GM12875 (cell line): ENCODE data around the gene CERK.

Source experiments
- H3K4me3 ChIP-seq: one replicate; pipeline ENCODE4 v1.5.1; 2011; ENCODE audit warnings: low read depth, low read length, control low read depth
- TF ChIP-seq, protein P1 (sequence below): IDR thresholded peaks from 2 replicates; pipeline ENCODE4 v1.5.1; 2011; ENCODE audit warnings: low read depth, mild to moderate bottlenecking, control low read depth, inconsistent platforms, low read length, moderate library complexity, borderline replicate concordance; ENCODE audit not compliant: insufficient read depth

The CERK gene

DNA sequence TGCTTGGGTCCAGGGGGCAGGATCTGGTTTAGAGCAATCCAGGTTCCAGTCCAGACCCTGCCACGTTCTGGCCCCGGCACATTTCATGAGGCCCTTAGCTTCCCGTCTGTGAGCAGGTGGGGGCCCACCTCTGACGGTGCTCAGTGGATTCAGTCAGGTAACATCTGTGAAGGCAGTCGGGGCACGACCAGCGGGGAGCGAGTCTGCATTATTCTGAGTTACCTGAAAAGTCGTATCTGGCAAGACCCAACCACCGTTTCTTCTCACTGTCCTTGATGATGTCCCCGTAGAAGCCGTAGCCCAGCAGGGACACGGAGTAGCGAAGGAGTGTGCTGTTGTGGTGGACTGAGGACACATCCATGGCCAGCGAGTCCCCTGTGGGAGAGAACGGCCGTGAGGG lies 39.0 kb downstream of the CERK start:
- TF ChIP-seq, protein P1, sequence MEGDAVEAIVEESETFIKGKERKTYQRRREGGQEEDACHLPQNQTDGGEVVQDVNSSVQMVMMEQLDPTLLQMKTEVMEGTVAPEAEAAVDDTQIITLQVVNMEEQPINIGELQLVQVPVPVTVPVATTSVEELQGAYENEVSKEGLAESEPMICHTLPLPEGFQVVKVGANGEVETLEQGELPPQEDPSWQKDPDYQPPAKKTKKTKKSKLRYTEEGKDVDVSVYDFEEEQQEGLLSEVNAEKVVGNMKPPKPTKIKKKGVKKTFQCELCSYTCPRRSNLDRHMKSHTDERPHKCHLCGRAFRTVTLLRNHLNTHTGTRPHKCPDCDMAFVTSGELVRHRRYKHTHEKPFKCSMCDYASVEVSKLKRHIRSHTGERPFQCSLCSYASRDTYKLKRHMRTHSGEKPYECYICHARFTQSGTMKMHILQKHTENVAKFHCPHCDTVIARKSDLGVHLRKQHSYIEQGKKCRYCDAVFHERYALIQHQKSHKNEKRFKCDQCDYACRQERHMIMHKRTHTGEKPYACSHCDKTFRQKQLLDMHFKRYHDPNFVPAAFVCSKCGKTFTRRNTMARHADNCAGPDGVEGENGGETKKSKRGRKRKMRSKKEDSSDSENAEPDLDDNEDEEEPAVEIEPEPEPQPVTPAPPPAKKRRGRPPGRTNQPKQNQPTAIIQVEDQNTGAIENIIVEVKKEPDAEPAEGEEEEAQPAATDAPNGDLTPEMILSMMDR = no peak

DNA sequence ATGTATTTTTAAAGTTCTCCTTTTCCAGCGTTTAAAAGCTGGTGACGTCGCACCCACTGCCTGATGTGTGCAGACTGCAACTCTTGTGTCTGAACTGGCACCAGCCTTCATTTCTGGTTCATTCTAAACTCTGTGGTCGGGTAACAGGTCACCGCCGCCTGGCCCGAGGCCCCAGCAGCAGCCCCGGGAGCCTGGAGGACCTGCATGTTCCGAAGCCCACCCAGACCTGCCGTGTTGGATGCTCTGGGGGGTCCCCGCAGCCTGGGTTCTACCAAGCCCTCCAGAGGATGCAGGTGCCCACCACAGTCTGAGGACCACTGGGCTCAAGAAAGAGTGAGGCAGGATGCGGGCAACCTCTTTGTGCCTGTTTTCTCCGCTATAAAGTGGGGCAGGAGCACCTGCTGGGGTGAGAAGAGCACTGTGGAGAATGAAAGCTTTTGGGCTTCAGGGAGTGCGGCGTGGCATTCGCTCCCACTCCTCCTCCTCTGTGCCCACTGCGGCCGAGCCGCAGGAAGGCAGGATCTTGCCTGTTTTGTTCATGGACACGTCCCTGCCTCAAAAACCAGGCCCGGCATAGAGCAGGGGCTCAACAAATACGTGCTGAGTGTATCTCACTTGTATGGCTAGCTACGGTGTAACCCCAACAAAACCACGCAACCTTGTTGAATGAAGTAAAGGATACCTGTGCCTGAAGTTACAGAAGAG lies 40.1 kb downstream of the CERK start:
- TF ChIP-seq, protein P1 = no peak
- no peak overlapping the region for H3K4me3 ChIP-seq

More for the DNA sequence above, 39.0 kb downstream of the CERK start:
- H3K4me3 ChIP-seq = no peak overlapping the region

DNA sequence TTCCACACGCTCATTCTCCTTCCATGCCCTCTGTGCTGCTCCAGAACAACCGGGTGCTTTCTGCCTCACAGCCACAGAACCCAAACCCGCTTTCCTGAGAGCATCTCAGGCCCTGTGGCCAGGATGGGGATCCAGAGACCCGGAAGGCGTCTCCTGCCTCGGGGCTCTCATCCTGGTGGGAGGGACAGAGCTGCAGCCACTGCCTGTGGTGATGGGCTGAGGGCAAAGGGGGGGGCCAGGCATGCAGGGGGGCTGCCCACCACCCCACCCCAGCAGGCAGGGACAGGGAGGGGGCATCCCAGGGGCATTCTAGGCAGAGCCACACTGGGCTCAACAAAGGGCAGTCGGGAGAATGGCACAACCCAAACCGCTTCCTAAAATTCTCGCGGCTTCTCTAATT lies 41.4 kb downstream of the CERK start:
- no peak overlapping the region for H3K4me3 ChIP-seq

DNA sequence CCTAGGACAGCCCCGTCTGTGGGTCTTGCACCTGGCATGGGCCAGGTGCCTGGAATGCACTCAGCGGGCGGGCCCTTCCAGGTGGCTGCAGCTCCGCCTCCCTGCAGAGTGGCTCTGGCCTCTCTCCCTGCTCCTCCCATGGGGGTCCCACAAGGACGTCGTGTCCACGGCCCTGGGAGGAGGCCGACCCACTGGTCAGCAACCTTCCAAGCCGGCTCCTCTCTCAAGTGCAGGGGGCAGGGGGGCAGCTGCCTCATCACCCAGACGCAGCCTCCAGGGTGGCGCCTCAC lies 41.9 kb downstream of the CERK start:
- H3K4me3 ChIP-seq = no peak overlapping the region
- TF ChIP-seq, protein P1 = no peak

More for the DNA sequence above, 41.4 kb downstream of the CERK start:
- TF ChIP-seq, protein P1 = no peak

DNA sequence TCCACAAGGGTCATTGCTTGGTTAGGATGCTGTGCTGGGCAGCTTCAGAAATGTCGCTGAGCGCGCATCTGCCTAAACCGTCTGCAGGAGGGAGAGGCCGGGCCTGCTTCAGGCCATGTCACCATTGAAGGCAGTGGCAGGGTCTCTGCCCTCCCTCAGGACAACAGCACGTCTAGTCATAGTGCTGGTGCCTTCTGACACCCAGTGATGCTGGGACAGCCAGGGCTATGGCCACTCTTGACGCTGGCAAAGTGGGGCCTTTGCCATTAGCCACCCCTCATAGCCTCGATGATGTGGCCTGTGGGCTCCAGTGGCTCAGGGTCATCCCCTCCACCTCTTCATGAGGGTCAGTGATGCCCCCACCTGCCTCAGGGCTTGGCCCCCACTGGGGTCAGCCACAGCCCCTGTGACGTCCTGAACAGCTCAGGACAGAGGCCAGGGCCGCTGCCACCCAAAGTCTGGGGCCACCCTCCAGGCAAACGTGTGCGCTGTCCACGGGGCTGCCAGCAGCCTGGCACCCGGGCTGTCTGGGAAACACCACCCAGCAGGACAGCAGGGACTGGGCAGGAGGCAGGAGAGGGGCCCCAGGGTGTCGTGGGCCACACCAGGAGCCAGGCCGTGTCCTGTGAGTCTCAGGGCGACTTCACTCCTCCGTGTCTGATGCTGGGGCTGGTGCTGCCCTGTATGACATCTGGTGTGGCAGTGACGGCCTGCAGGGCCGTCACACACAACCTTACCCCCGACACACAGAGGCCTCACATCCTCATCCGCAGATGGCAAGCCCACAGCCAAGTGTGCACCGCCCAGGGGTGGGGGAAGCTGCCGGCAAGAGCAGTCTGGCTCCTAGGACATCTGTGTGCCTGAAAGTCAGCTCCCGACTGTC lies 42.5 kb downstream of the CERK start:
- TF ChIP-seq, protein P1 = no peak
- H3K4me3 ChIP-seq = no peak overlapping the region

DNA sequence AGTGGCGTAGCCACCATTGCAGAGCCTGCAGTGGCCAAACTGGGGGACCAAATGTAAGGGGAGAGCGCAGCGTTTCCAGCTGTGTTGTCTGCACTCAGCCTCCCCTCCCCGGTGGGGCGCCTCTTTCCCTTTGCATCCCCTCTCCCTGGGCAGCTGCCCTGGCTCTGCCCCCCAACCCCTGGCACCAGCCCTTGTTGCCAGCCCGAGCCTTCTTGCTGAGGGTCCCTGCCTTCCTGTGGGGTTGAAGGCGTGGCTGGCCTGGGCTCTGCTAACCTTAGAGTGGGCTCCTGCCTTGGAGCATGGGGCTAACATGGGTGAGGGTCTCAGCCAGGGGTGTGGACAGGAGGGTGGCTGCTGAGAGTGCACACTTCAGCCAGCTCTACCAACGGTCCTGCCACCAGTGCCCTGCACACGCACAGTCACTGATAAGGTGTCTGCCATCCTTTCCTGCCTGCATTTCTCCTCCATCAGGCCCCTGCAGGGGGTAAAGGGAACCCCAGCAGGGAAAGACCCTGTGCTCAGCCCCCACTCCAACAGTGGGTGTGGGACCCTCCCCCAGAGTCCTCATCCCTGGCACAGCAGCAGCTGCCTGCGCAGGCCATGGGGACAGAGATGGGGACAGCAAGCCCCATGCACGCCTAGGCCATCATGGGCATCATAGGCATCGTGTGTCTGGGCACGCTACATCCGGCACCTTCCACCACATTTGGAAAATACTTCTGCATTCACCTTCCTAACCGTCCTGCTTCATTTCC lies 43.5 kb downstream of the CERK start:
- TF ChIP-seq, protein P1 = no peak

More for the DNA sequence above, 43.5 kb downstream of the CERK start:
- no peak overlapping the region for H3K4me3 ChIP-seq
